ENCODE measurements around the gene STK32C. TPM values are rescaled to one million over a fixed set of nuclear protein-coding genes. Genes with fewer than 3 reads are reported as not detected.
A peak's percentile ranks its signal among the peaks of the same experiment; 100 is the strongest.

The STK32C gene
- polyA plus RNA-seq, 4 donors: 3.4 to 12.0 (median 7.0) TPM

DNA sequence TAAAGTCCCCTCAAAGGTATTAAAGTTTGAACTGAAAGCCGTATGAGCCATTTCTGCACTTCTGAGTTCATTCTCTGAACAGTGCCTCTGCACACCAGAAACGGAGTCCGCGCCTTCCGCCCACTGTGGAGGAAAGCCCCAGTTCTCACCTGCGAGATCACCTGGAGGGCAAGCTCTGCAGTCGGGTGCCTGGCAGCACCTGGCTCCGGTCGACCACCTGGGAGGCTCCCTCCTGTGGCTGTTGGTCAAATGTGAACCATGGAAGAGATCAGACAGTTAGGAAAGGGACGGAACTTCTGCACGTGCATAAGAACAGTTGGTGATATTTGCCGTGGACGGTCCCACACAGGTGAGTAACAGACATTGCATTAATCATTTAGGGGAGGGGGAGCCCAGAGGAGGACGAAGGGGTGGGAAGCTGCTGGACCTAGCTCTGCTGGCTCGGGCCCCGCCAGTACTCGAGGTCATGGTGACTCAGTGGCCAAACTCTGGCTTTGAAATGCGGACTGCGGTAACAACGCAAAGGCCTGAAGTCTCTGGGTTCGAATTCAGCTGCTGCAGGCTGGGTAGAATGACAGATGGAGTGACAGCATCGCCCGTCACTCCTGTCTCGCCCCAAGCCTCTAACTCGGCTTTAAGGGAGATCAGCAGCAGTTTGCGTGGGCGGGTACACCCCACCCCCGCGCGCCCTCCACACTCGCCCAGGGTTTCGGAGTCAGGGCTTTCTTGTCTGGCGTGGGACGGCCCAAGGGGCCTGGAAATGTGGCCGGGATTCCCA, 122.7 kb downstream of the STK32C start:
- Histone ChIP-seq H3K4me3 (ENCODE audit: low read depth in 1 of 3, low read length in 3 of 3) (no peak overlapping the region), H3K36me3 (ENCODE audit: control insufficient read depth in 3 of 3, insufficient read depth in 2 of 3, low read depth in 1 of 3, low read length in 3 of 3) (no peaks in the 10 kb centered on the region), H3K4me1 (ENCODE audit: control insufficient read depth in 3 of 3, insufficient read depth in 2 of 3, low read depth in 1 of 3, low read length in 2 of 3) (peaks cover 0 to 3% (median 0%) of the 10 kb centered on the region in 3 donors), H3K27me3 (ENCODE audit: control insufficient read depth in 3 of 3, insufficient read depth in 3 of 3, low read length in 3 of 3) (peaks cover 8 to 46% (median 13%) of the 10 kb centered on the region in 3 donors), H3K9me3 (ENCODE audit: control insufficient read depth in 2 of 2, insufficient read depth in 1 of 2, low read depth in 1 of 2, low read length in 1 of 2) (no peaks in the 10 kb centered on the region), H3K27ac (ENCODE audit: low read depth in 1 of 3, low read length in 2 of 3) (no peak overlapping the region)
- FAIRE-seq: no peak
- 44 to 50% (median 49%) methylated on average over 35 of the region's 35 CpGs for WGBS, 3 donors
- no peak for DNase-seq

DNA sequence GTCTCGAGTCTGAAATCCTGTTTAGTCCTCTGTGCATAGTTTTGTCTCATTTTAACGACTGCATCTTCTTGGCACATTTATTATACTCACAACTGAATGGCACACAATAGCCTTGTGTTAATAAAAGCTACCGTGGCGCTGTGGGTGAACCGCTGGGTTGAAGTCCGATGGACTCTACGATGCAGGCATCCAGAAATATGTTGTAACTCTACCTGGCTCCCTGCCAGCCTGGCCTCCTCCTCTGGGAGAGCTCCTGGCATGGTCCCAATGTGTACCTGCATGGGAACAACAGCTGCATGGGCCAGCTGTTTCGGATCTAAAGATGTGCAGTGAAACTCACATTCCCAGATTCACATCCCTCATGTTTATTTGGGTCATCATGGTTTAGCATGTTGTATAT, 124.7 kb downstream of the STK32C start:
- Histone ChIP-seq H3K4me3 (ENCODE audit: low read depth in 1 of 3, low read length in 3 of 3) (no peak overlapping the region), H3K36me3 (ENCODE audit: control insufficient read depth in 3 of 3, insufficient read depth in 2 of 3, low read depth in 1 of 3, low read length in 3 of 3) (no peaks in the 10 kb centered on the region), H3K9me3 (ENCODE audit: control insufficient read depth in 2 of 2, insufficient read depth in 1 of 2, low read depth in 1 of 2, low read length in 1 of 2) (no peaks in the 10 kb centered on the region), H3K4me1 (ENCODE audit: control insufficient read depth in 3 of 3, insufficient read depth in 2 of 3, low read depth in 1 of 3, low read length in 2 of 3) (peaks cover 0 to 3% (median 0%) of the 10 kb centered on the region in 3 donors), H3K27me3 (ENCODE audit: control insufficient read depth in 3 of 3, insufficient read depth in 3 of 3, low read length in 3 of 3) (peaks cover 8 to 28% (median 8%) of the 10 kb centered on the region in 3 donors), H3K27ac (ENCODE audit: low read depth in 1 of 3, low read length in 2 of 3) (no peak overlapping the region)
- peak; percentile 61 to 78 for DNase-seq
- 10 to 42% (median 26%) methylated on average over 8 of the region's 8 CpGs for WGBS, 3 donors
- no peak for FAIRE-seq

DNA sequence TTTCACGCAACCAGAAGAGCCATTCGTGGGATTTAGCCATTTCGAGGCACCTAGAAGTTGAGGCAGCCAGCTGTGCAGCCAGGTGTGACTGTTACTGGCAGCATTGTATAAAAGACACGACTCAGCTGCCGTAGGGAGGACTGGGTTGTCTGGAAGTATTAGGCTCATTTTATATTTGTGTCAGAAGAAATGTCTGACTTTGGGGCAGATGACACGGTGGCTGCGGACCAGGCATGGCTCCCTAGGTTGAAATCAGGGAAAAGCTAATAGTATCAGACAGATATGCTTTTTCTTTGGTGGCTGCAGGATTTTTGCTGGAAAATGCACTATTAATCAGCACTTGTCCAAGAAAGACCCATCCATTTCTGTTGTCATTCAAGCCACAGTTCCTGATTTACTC, 125.2 kb downstream of the STK32C start:
- H3K36me3 ChIP-seq (ENCODE audit: control insufficient read depth in 3 of 3, insufficient read depth in 2 of 3, low read depth in 1 of 3, low read length in 3 of 3): no peaks in the 10 kb centered on the region
- peaks cover 8 to 24% (median 9%) of the 10 kb centered on the region in 3 donors for H3K27me3 ChIP-seq (ENCODE audit: control insufficient read depth in 3 of 3, insufficient read depth in 3 of 3, low read length in 3 of 3)
- peaks cover 0 to 3% (median 0%) of the 10 kb centered on the region in 3 donors for H3K4me1 ChIP-seq (ENCODE audit: control insufficient read depth in 3 of 3, insufficient read depth in 2 of 3, low read depth in 1 of 3, low read length in 2 of 3)
- no peak overlapping the region for H3K4me3 ChIP-seq (ENCODE audit: low read depth in 1 of 3, low read length in 3 of 3)
- no peak for FAIRE-seq
- 63 to 76% (median 63%) methylated on average over 7 of the region's 7 CpGs for WGBS, 3 donors
- no peak overlapping the region for H3K27ac ChIP-seq (ENCODE audit: low read depth in 1 of 3, low read length in 2 of 3)
- DNase-seq: no peak
- H3K9me3 ChIP-seq (ENCODE audit: control insufficient read depth in 2 of 2, insufficient read depth in 1 of 2, low read depth in 1 of 2, low read length in 1 of 2): no peaks in the 10 kb centered on the region

DNA sequence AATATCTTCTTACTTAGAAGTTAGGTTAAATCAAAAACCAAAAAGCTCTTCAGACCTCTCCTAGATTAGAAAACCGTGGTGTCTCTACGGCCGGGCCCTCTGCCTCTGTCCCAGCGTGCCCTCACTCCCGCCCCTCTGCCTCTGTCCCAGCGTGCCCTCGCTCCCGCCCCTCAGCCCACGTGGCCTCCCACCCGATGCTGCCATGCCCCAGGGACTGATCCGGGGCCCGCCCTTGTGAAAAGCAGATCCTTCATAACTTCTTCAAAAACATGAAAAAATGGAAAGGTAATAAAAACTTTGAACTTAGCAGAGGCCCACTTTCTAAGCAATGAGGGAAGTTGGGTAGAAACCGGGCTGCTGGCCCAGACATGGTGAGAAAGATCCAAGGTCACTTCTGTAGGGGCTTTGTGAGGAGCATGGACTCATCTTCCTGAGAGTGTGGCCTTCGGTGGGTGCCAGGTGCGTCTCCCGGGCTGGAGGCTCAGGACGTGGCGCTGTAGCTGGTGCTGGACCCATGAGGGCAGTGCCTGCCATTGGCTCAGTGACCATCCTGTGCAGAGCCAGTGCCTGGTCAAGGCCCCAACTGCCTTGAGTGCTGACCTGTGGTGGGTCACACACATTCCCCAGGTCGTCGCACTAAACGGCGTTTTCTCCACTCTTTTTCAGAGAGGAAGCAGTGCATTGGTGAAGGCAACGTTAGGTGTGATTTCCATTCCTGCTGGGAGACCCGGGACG, 125.9 kb downstream of the STK32C start:
- Histone ChIP-seq H3K27me3 (ENCODE audit: control insufficient read depth in 3 of 3, insufficient read depth in 3 of 3, low read length in 3 of 3) (peaks cover 4 to 27% (median 13%) of the 10 kb centered on the region in 3 donors), H3K4me1 (ENCODE audit: control insufficient read depth in 3 of 3, insufficient read depth in 2 of 3, low read depth in 1 of 3, low read length in 2 of 3) (peaks cover 0 to 3% (median 0%) of the 10 kb centered on the region in 3 donors), H3K36me3 (ENCODE audit: control insufficient read depth in 3 of 3, insufficient read depth in 2 of 3, low read depth in 1 of 3, low read length in 3 of 3) (no peaks in the 10 kb centered on the region), H3K4me3 (ENCODE audit: low read depth in 1 of 3, low read length in 3 of 3) (no peak overlapping the region), H3K27ac (ENCODE audit: low read depth in 1 of 3, low read length in 2 of 3) (no peak overlapping the region), H3K9me3 (ENCODE audit: control insufficient read depth in 2 of 2, insufficient read depth in 1 of 2, low read depth in 1 of 2, low read length in 1 of 2) (no peaks in the 10 kb centered on the region)
- FAIRE-seq: no peak
- 55 to 68% (median 65%) methylated on average over 25 of the region's 25 CpGs for WGBS, 3 donors
- no peak for DNase-seq

DNA sequence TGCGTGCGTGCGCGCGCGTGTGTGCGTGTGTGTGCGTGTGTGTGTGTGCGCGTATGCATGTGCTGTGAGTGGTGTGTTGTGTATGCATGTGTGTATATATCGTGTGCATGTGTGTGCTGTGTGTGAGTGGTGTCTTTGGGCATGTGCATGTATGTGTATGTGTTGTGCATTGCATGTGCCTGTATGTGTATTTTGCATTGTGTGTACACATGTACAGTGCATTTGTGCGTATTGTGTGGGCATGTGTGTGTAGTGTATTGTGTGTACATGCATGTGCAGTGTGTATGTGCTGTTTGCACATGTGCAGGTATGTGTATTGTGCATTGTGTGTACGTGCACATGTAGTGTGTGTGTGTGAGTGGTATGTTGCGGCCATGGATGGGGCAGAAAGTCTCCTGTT, 127.0 kb downstream of the STK32C start:
- Histone ChIP-seq H3K4me1 (ENCODE audit: control insufficient read depth in 3 of 3, insufficient read depth in 2 of 3, low read depth in 1 of 3, low read length in 2 of 3) (no peaks in the 10 kb centered on the region), H3K27me3 (ENCODE audit: control insufficient read depth in 3 of 3, insufficient read depth in 3 of 3, low read length in 3 of 3) (peaks cover 1 to 36% (median 15%) of the 10 kb centered on the region in 3 donors), H3K4me3 (ENCODE audit: low read depth in 1 of 3, low read length in 3 of 3) (no peak overlapping the region), H3K36me3 (ENCODE audit: control insufficient read depth in 3 of 3, insufficient read depth in 2 of 3, low read depth in 1 of 3, low read length in 3 of 3) (no peaks in the 10 kb centered on the region), H3K9me3 (ENCODE audit: control insufficient read depth in 2 of 2, insufficient read depth in 1 of 2, low read depth in 1 of 2, low read length in 1 of 2) (no peaks in the 10 kb centered on the region), H3K27ac (ENCODE audit: low read depth in 1 of 3, low read length in 2 of 3) (no peak overlapping the region)
- WGBS, 3 donors: 53 to 67% (median 55%) methylated on average over 14 of the region's 14 CpGs
- FAIRE-seq (no peak), DNase-seq (no peak)

DNA sequence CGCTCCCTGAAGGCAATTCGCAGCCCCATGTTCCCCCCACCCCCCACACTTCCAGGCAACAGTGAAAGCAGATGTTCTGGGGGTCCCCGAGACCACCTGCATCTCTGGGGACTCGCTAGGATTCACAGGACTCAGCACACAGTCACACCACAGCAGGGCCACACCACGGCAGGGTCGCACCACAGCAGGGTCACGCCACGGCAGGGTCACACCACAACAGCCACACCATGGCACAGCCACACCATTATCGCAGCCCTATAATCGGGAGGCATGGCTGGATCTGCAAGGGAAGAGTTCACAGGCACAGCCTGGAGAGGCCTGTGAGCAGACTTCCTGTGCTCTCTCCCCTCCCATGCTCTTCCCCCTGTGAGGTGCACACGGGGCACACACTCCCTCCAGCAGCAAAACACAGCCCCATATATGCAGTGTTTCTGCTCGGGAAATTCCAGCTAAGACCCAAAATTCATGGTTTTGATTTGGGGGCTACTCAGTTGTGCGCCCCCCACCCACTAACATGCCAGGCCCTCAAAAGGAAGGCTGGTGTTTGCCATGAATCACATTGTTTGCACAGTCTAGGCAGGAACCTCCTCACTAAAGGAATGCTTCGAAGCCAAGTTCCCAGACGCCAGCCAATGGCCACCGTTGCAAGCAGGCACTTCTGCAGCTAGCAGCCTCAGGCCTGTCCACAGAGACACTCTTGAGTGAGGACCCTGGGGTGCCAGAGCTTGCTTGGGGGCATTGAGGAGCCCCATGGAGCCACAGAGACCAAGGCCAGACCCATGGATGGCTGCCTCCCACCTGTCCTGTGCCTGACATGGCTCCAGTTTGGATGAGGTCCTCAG, 128.0 kb downstream of the STK32C start:
- peaks cover 0 to 35% (median 14%) of the 10 kb centered on the region in 3 donors for H3K27me3 ChIP-seq (ENCODE audit: control insufficient read depth in 3 of 3, insufficient read depth in 3 of 3, low read length in 3 of 3)
- H3K4me1 ChIP-seq (ENCODE audit: control insufficient read depth in 3 of 3, insufficient read depth in 2 of 3, low read depth in 1 of 3, low read length in 2 of 3): no peaks in the 10 kb centered on the region
- no peaks in the 10 kb centered on the region for H3K9me3 ChIP-seq (ENCODE audit: control insufficient read depth in 2 of 2, insufficient read depth in 1 of 2, low read depth in 1 of 2, low read length in 1 of 2)
- FAIRE-seq (no peak), DNase-seq (no peak)
- no peak overlapping the region for H3K27ac ChIP-seq (ENCODE audit: low read depth in 1 of 3, low read length in 2 of 3)
- no peak overlapping the region for H3K4me3 ChIP-seq (ENCODE audit: low read depth in 1 of 3, low read length in 3 of 3)
- H3K36me3 ChIP-seq (ENCODE audit: control insufficient read depth in 3 of 3, insufficient read depth in 2 of 3, low read depth in 1 of 3, low read length in 3 of 3): no peaks in the 10 kb centered on the region
- WGBS, 3 donors: 66 to 71% (median 68%) methylated on average over 16 of the region's 16 CpGs

DNA sequence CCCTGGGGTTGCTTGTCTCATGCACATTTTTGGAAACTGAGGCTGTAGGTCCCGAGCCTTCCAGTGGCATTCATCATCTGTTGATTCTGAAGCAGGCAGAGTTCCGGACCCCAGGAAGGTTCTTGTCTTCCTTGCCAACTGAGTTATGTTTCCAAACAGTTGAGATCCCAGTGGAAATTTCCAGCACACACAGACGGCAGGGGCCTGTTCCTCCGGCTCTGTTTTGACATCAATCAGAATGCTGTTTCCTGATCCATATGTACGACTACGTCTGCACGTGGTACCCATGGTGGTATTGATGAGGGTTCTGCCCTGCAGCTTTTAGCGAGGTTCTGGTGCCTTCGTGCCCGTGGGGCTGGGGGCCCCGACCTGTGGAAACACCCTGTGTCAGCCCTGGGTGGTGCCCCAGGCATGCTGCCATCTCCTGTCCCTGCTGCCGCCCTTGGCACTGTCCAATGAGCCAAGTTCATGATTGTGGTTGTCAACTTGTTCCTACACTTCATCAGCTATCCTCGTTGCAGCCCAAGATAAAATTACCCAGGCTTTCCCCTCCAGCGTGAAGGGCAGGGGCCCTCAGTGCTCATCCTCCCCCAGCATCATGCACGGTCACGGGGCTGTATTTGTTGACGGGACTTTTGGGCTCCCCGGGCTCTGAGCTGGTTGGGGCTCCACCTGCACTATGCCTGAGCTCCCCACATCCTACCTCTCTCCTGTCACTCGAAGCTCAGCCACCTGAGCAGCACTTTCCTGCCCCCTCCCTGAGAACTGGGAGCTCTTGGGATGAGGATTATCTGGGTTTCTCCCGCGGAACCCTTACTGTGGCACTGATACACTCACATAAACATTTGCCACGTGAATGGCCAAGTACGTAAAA, 128.8 kb downstream of the STK32C start:
- DNase-seq (no peak), FAIRE-seq (no peak)
- no peaks in the 10 kb centered on the region for H3K4me1 ChIP-seq (ENCODE audit: control insufficient read depth in 3 of 3, insufficient read depth in 2 of 3, low read depth in 1 of 3, low read length in 2 of 3)
- peaks cover 0 to 28% (median 13%) of the 10 kb centered on the region in 3 donors for H3K27me3 ChIP-seq (ENCODE audit: control insufficient read depth in 3 of 3, insufficient read depth in 3 of 3, low read length in 3 of 3)
- 70 to 74% (median 72%) methylated on average over 23 of the region's 23 CpGs for WGBS, 3 donors
- no peaks in the 10 kb centered on the region for H3K9me3 ChIP-seq (ENCODE audit: control insufficient read depth in 2 of 2, insufficient read depth in 1 of 2, low read depth in 1 of 2, low read length in 1 of 2)
- no peak overlapping the region for H3K4me3 ChIP-seq (ENCODE audit: low read depth in 1 of 3, low read length in 3 of 3)
- H3K36me3 ChIP-seq (ENCODE audit: control insufficient read depth in 3 of 3, insufficient read depth in 2 of 3, low read depth in 1 of 3, low read length in 3 of 3): no peaks in the 10 kb centered on the region
- H3K27ac ChIP-seq (ENCODE audit: low read depth in 1 of 3, low read length in 2 of 3): no peak overlapping the region

All from small intestine (tissue), 7 donors.